Omental fat pad (tissue), 4 donors: ENCODE data around the gene DIAPH1. TPM values are rescaled to one million over a fixed set of nuclear protein-coding genes. Genes with fewer than 3 reads are reported as not detected.

Source experiments
- ATAC-seq: fragments of 150-250 bp; one replicate; pipeline ENCODE4 v1.9.1; 2016; ENCODE audit warnings: mild to moderate bottlenecking, moderate library complexity; ENCODE audit not compliant: low FRiP score
- DNase-seq: peaks from one replicate; pipeline ENCODE4 v3.0.0-alpha.2; 2019; ENCODE audit warnings: low spot score
- CTCF ChIP-seq, 3 donors: fragments of 450-650 bp; IDR thresholded peaks; one replicate each; pipeline ENCODE4 v1.5.1; 2016 to 2017; ENCODE audit warnings: antibody characterized with exemption in 3 of 3, mild to moderate bottlenecking in 3 of 3, moderate library complexity in 2 of 3
- total RNA-seq, 4 donors: library from RNA; depleted of rRNA; stranded (reverse); fragments of >200 nt; gene quantifications; one replicate each; pipeline ENCODE4 v1.1.0, GENCODE V29; 2016

DIAPH1 gene
- total RNA-seq, 4 donors from 2014 or later: 35.5 to 93.2 (median 47.9) TPM

- no peak for TF ChIP-seq CTCF (IDR thresholded peaks at IDR 0.05)
- DNase-seq (no peak), ATAC-seq (no peak)
Observed at GRCh38 chr5:141493500-141494422, 125.0 kb downstream of the DIAPH1 start.

GRCh38 chr5:141492168-141492885 is 126.5 kb downstream of the DIAPH1 start:
- ATAC-seq (no peak), DNase-seq (no peak)
- TF ChIP-seq CTCF (IDR thresholded peaks at IDR 0.05): no peak

GRCh38 chr5:141491323-141492167 is 127.3 kb downstream of the DIAPH1 start:
- ATAC-seq (no peak), DNase-seq (no peak)
- TF ChIP-seq CTCF (IDR thresholded peaks at IDR 0.05): no peak

GRCh38 chr5:141490771-141491170 is 128.0 kb downstream of the DIAPH1 start:
- no peak for TF ChIP-seq CTCF (IDR thresholded peaks at IDR 0.05)
- DNase-seq (no peak), ATAC-seq (no peak)

- no peak for TF ChIP-seq CTCF (IDR thresholded peaks at IDR 0.05)
- DNase-seq (no peak), ATAC-seq (no peak)
Observed at GRCh38 chr5:141490271-141490670, 128.5 kb downstream of the DIAPH1 start.

- DNase-seq: no peak
- no peak for TF ChIP-seq CTCF (IDR thresholded peaks at IDR 0.05)
- ATAC-seq: no peak
Observed at GRCh38 chr5:141489841-141490240, 129.0 kb downstream of the DIAPH1 start.
